Measurements from ENCODE around the gene MR1. TPM values are rescaled to one million over a fixed set of nuclear protein-coding genes. Genes with fewer than 3 reads are reported as not detected.
A peak's percentile ranks its signal among the peaks of the same experiment; 100 is the strongest.
"Not testable (repeated sequence)": the region's sequence is repeated elsewhere in the genome, so short reads cannot be mapped to it uniquely, and the experiment has no call there.

MR1 gene
- total RNA-seq, 2 donors from 2014 or later = 19.6 to 30.0 TPM

- Histone ChIP-seq H3K27me3 (replicated peaks; ENCODE audit: insufficient read depth) (no peaks in the 10 kb centered on the region), H3K36me3 (no peaks in the 10 kb centered on the region), H3K4me3 (peak overlapping the region; percentile 81), H3K4me1 (ENCODE audit: control insufficient read depth in 1 of 2, low read depth in 2 of 2) (peaks cover 32 to 40% of the 10 kb centered on the region in 2 donors), H3K27ac (peak overlapping the region; percentile 98), H3K9me3 (no peaks in the 10 kb centered on the region)
- DNase-seq (ENCODE audit: low spot score) (no peak), ATAC-seq (ENCODE audit: insufficient number of reproducible peaks, low FRiP score, low read depth) (peak; percentile 27)
- no peak for TF ChIP-seq CTCF (IDR thresholded peaks at IDR 0.05)
Observed at GRCh38 chr1:181033128-181033798, 520 bp upstream of the MR1 start.

GRCh38 chr1:181035210-181035609 lies 1.4 kb downstream of the MR1 start:
- Histone ChIP-seq H3K4me3 (peak overlapping the region; percentile 81), H3K4me1 (ENCODE audit: control insufficient read depth in 1 of 2, low read depth in 2 of 2) (peaks cover 32 to 40% of the 10 kb centered on the region in 2 donors)
- not testable (repeated sequence) for H3K27me3 ChIP-seq (replicated peaks; ENCODE audit: insufficient read depth); H3K27ac ChIP-seq; H3K36me3 ChIP-seq; ATAC-seq (ENCODE audit: insufficient number of reproducible peaks, low FRiP score, low read depth); DNase-seq (ENCODE audit: low spot score); H3K9me3 ChIP-seq

GRCh38 chr1:181036107-181036836 lies 2.5 kb downstream of the MR1 start:
- no peaks in the 10 kb centered on the region for H3K27me3 ChIP-seq (replicated peaks; ENCODE audit: insufficient read depth)
- no peak overlapping the region for H3K27ac ChIP-seq
- H3K36me3 ChIP-seq = no peaks in the 10 kb centered on the region
- ATAC-seq (ENCODE audit: insufficient number of reproducible peaks, low FRiP score, low read depth) = no peak
- H3K4me3 ChIP-seq = no peak overlapping the region
- no peak for TF ChIP-seq CTCF (IDR thresholded peaks at IDR 0.05)
- H3K4me1 ChIP-seq (ENCODE audit: control insufficient read depth in 1 of 2, low read depth in 2 of 2) = peaks cover 34 to 49% of the 10 kb centered on the region in 2 donors
- no peak for DNase-seq (ENCODE audit: low spot score)
- no peaks in the 10 kb centered on the region for H3K9me3 ChIP-seq

- peaks cover 42 to 55% of the 10 kb centered on the region in 2 donors for H3K4me1 ChIP-seq (ENCODE audit: control insufficient read depth in 1 of 2, low read depth in 2 of 2)
- no peak for DNase-seq (ENCODE audit: low spot score)
- TF ChIP-seq CTCF (IDR thresholded peaks at IDR 0.05) = no peak
- H3K4me3 ChIP-seq = no peak overlapping the region
- no peaks in the 10 kb centered on the region for H3K9me3 ChIP-seq
- H3K27me3 ChIP-seq (replicated peaks; ENCODE audit: insufficient read depth) = no peaks in the 10 kb centered on the region
- H3K27ac ChIP-seq = no peak overlapping the region
- H3K36me3 ChIP-seq = no peaks in the 10 kb centered on the region
- ATAC-seq (ENCODE audit: insufficient number of reproducible peaks, low FRiP score, low read depth) = no peak
Observed at GRCh38 chr1:181037386-181037785, 3.6 kb downstream of the MR1 start.

- Histone ChIP-seq H3K9me3 (no peaks in the 10 kb centered on the region), H3K36me3 (no peaks in the 10 kb centered on the region), H3K27ac (no peak overlapping the region), H3K27me3 (replicated peaks; ENCODE audit: insufficient read depth) (no peaks in the 10 kb centered on the region), H3K4me1 (ENCODE audit: control insufficient read depth in 1 of 2, low read depth in 2 of 2) (peaks cover 35 to 44% of the 10 kb centered on the region in 2 donors), H3K4me3 (no peak overlapping the region)
- no peak for DNase-seq (ENCODE audit: low spot score)
- peak; percentile 18 for ATAC-seq (ENCODE audit: insufficient number of reproducible peaks, low FRiP score, low read depth)
- peak; percentile 59 for TF ChIP-seq CTCF (IDR thresholded peaks at IDR 0.05)
Observed at GRCh38 chr1:181038399-181038873, 4.7 kb downstream of the MR1 start.

Measured in thoracic aorta (tissue), 2 donors.